Kidney (tissue), 14 donors: ENCODE measurements around the gene NOSIP. TPM values are rescaled to one million over a fixed set of nuclear protein-coding genes. Genes with fewer than 3 reads are reported as not detected.

Experiments
- DNase-seq, 5 donors: peaks; one replicate each; pipeline ENCODE4 v3.0.0-alpha.2; 2013 to 2020
- FAIRE-seq: peaks from 2 replicates; lab custom pipeline; 2012; peaks lifted over from hg19 to GRCh38; lab: Jason Lieb, UNC
- H3K27ac ChIP-seq, 2 donors: one replicate each; pipeline ENCODE4 v1.7.0; 2013; ENCODE audit warnings: low read depth in 2 of 2, low read length in 2 of 2, inconsistent platforms in 1 of 2
- H3K27me3 ChIP-seq: one replicate; pipeline ENCODE4 v1.7.1; 2013; ENCODE audit warnings: low read length, inconsistent platforms; ENCODE audit not compliant: control insufficient read depth, insufficient read depth
- H3K36me3 ChIP-seq, 3 donors: one replicate each; pipeline versions ENCODE4 v1.7.0 to v1.7.1; 2013; ENCODE audit warnings: low read length in 3 of 3, control low read depth in 1 of 3, inconsistent platforms in 1 of 3; ENCODE audit not compliant: insufficient read depth in 3 of 3, control insufficient read depth in 2 of 3
- H3K4me1 ChIP-seq, 3 donors: one replicate each; pipeline versions ENCODE4 v1.7.0 to v1.7.1; 2013; ENCODE audit warnings: low read length in 3 of 3, inconsistent platforms in 1 of 3, low read depth in 1 of 3; ENCODE audit not compliant: control insufficient read depth in 2 of 3, insufficient read depth in 2 of 3
- H3K4me3 ChIP-seq, 3 donors: one replicate each; pipeline versions ENCODE4 v1.7.0 to v1.8.1; 2013; ENCODE audit warnings: low read length in 3 of 3, control low read depth in 1 of 3, inconsistent platforms in 1 of 3
- H3K9ac ChIP-seq, 3 donors: one replicate each; pipeline versions ENCODE4 v1.7.0 to v1.7.1; 2013; ENCODE audit warnings: low read length in 3 of 3, control low read depth in 1 of 3, inconsistent platforms in 1 of 3
- H3K9me3 ChIP-seq, 3 donors: one replicate each; pipeline versions ENCODE4 v1.7.0 to v1.7.1; 2013; ENCODE audit warnings: low read length in 3 of 3, control low read depth in 1 of 3, inconsistent platforms in 1 of 3; ENCODE audit not compliant: control insufficient read depth in 2 of 3, insufficient read depth in 1 of 3
- CTCF ChIP-seq: IDR thresholded peaks from 3 replicates; pipeline ENCODE4 v1.5.1; 2012; ENCODE audit warnings: mild to moderate bottlenecking, moderate library complexity, borderline replicate concordance; ENCODE audit not compliant: insufficient read depth; ENCODE audit errors: extremely low read depth
- intact Hi-C: fragments of 100-400 bp; cut with DNase I; formaldehyde crosslinking; loops from one replicate; pipeline ENCODE4 v1.11.1; 2022
- polyA plus RNA-seq: library from polyadenylated mRNA; stranded (reverse); fragments of 350-450 nt; fragmentation: Illumina TruSeq; extraction: RNeasy Lipid Tissue Mini Kit (QIAGEN cat#74804); gene quantifications from one replicate; pipeline ENCODE4 v1.2.3, GENCODE V29; 2014; ENCODE audit warnings: low read depth, low replicate concordance; ENCODE audit not compliant: insufficient read depth
- total RNA-seq: library from RNA; stranded (reverse); fragmentation: NEBNext Ultra II Directional; extraction: Animal tissue kit (Norgen Biotek cat#: 25700); gene quantifications from one replicate; pipeline ENCODE4 v1.2.1, GENCODE V29; 2021
- donor health status: control.
- donor health status: control.
- donor health status: control.
- donor health status: control.
- donor health status: control.
- donor health status: DM: yes; HTN: yes; CAD: no.
- donor health status: Normal renal cell carcinoma (clear cell type).

Gene NOSIP
- total and polyA plus RNA-seq, 2 donors from 2014 or later, result 52.8 to 122 TPM

GRCh38 chr19:49616532-49616931, 36.2 kb upstream of the NOSIP start:
- Histone ChIP-seq H3K9me3 (no peaks in the 10 kb centered on the region), H3K27me3 (no peaks in the 10 kb centered on the region), H3K4me3 (no peak overlapping the region), H3K27ac (no peak overlapping the region), H3K36me3 (peaks cover 5 to 35% (median 11%) of the 10 kb centered on the region in 3 donors), H3K4me1 (no peaks in the 10 kb centered on the region), H3K9ac (no peak overlapping the region)
- TF ChIP-seq CTCF, result no peak
- FAIRE-seq, result no peak
- intact Hi-C loops, result no loop called here
- DNase-seq, result no peak

- Histone ChIP-seq H3K9me3 (no peaks in the 10 kb centered on the region), H3K9ac (no peak overlapping the region), H3K4me1 (no peaks in the 10 kb centered on the region), H3K4me3 (no peak overlapping the region), H3K27me3 (no peaks in the 10 kb centered on the region), H3K27ac (no peak overlapping the region), H3K36me3 (peaks cover 5 to 32% (median 11%) of the 10 kb centered on the region in 3 donors)
- intact Hi-C loops, result no loop called here
- FAIRE-seq (no peak), DNase-seq (no peak)
- no peak for TF ChIP-seq CTCF
These were observed 35.5 kb upstream of the NOSIP start for GRCh38 chr19:49615861-49616260.

GRCh38 chr19:49614096-49614833, 33.9 kb upstream of the NOSIP start:
- no peak for FAIRE-seq
- H3K9ac ChIP-seq, result no peak overlapping the region
- no peak overlapping the region for H3K27ac ChIP-seq

More at GRCh38 chr19:49614096-49614833, 33.9 kb upstream of the NOSIP start:
- peaks cover 5 to 32% (median 11%) of the 10 kb centered on the region in 3 donors for H3K36me3 ChIP-seq
- H3K9me3 ChIP-seq, result no peaks in the 10 kb centered on the region
- DNase-seq, result no peak
- no peaks in the 10 kb centered on the region for H3K27me3 ChIP-seq
- TF ChIP-seq CTCF, result no peak
- intact Hi-C loops, result no loop called here
- no peak overlapping the region for H3K4me3 ChIP-seq
- no peaks in the 10 kb centered on the region for H3K4me1 ChIP-seq
